GM12878 (cell line): ENCODE results near the gene TRPM3. TPM values are rescaled to one million over a fixed set of nuclear protein-coding genes. Genes with fewer than 3 reads are reported as not detected.

Experiments used
- ATAC-seq: fragments of 200-7000 bp; cut with Tn5 transposase; 3 replicates; pipeline ENCODE4 v1.9.1; 2020; ENCODE audit warnings: mild to moderate bottlenecking, moderate library complexity
- BruUV-seq: library from RNA; stranded (reverse); fragments of 400-500 nt; replicated peaks from 2 replicates; lab custom pipeline; 2021; lab: Mats Ljungman, UMichigan
- CTCF ChIA-PET: fragments of 300-600 bp; sonication (Branson Sonifier 250); formaldehyde crosslinking; extraction: SDS; loops from one replicate; lab custom pipeline; 2021; ENCODE audit warnings: inconsistent platforms; lab: Yijun Ruan, JAX
- POLR2A ChIA-PET: fragments of 350-600 bp; formaldehyde crosslinking; extraction: SDS; loops from one replicate; lab custom pipeline; 2021; ENCODE audit warnings: inconsistent platforms; lab: Charles Lee
- RAD21 ChIA-PET: fragments of 300-600 bp; sonication (Branson Sonifier 250); formaldehyde crosslinking; loops from one replicate; lab custom pipeline; 2023; ENCODE audit warnings: antibody characterized with exemption; ENCODE audit not compliant: unreplicated experiment; lab: Charles Lee
- SMC1A ChIA-PET: fragments of 300-600 bp; sonication (Branson Sonifier 250); formaldehyde crosslinking; loops from one replicate; lab custom pipeline; 2023; ENCODE audit not compliant: unreplicated experiment, uncharacterized antibody; lab: Charles Lee
- DNase-seq: peaks from one replicate; pipeline ENCODE4 v3.0.0-alpha.2; 2011; ENCODE audit warnings: low read depth, low spot score
- FAIRE-seq: peaks from 3 replicates; lab custom pipeline; 2011; peaks lifted over from hg19 to GRCh38; lab: Jason Lieb, UNC
- H2AFZ ChIP-seq: 2 replicates; pipeline ENCODE4 v1.6.0; 2011; ENCODE audit warnings: low read depth, low read length, control low read depth; ENCODE audit not compliant: control insufficient read depth
- H3K27ac ChIP-seq: 2 replicates; pipeline ENCODE4 v1.5.1; 2011; ENCODE audit warnings: control low read depth; ENCODE audit not compliant: control insufficient read depth, insufficient read depth
- H3K27me3 ChIP-seq, 2 experiments: replicated peaks in 1 of 2; 2 replicates each; pipeline versions ENCODE4 v1.6.0 to v1.6.1; 2011; ENCODE audit warnings: low read length in 1 of 2; ENCODE audit not compliant: control insufficient read depth in 2 of 2, insufficient read depth in 2 of 2
- H3K36me3 ChIP-seq, 2 experiments: 2 replicates each; pipeline ENCODE4 v1.5.1; 2011; ENCODE audit warnings: low read length in 1 of 2; ENCODE audit not compliant: control insufficient read depth in 2 of 2, insufficient read depth in 2 of 2
- H3K4me1 ChIP-seq: 2 replicates; pipeline ENCODE4 v1.6.1; 2011; ENCODE audit warnings: mild to moderate bottlenecking, low read length, moderate library complexity, mixed read lengths; ENCODE audit not compliant: control insufficient read depth, insufficient read depth
- H3K4me2 ChIP-seq: 2 replicates; pipeline ENCODE4 v1.6.0; 2011; ENCODE audit warnings: control low read depth; ENCODE audit not compliant: control insufficient read depth, insufficient read depth
- H3K4me3 ChIP-seq: fragments of 200-600 bp; sonication (generic); 2 replicates; pipeline ENCODE4 v1.5.1; 2016
- H3K79me2 ChIP-seq: 2 replicates; pipeline ENCODE4 v1.6.0; 2011; ENCODE audit warnings: low read length; ENCODE audit not compliant: control insufficient read depth, insufficient read depth
- H3K9ac ChIP-seq: 2 replicates; pipeline ENCODE4 v1.8.0; 2011; ENCODE audit warnings: low read length, control low read depth, mixed read lengths; ENCODE audit not compliant: control insufficient read depth, insufficient read depth
- H3K9me3 ChIP-seq: replicated peaks from 3 replicates; pipeline ENCODE4 v1.5.1; 2011; ENCODE audit warnings: mild to moderate bottlenecking, low read length; ENCODE audit not compliant: control insufficient read depth, insufficient read depth
- H4K20me1 ChIP-seq: 2 replicates; pipeline ENCODE4 v1.6.0; 2011; ENCODE audit not compliant: control insufficient read depth, insufficient read depth
- ATF7 ChIP-seq: fragments of 450-650 bp; IDR thresholded peaks from 2 replicates; pipeline ENCODE4 v1.6.1; 2016; ENCODE audit warnings: low read depth, mild to moderate bottlenecking
- DPF2 ChIP-seq: fragments of 450-650 bp; IDR thresholded peaks from 2 replicates; pipeline ENCODE4 v1.6.1; 2017; ENCODE audit warnings: mild to moderate bottlenecking
- ESRRA ChIP-seq: IDR thresholded peaks from 2 replicates; pipeline ENCODE4 v1.6.1; 2012; ENCODE audit warnings: mild to moderate bottlenecking, low read length, improper control_type of control experiment
- KAT2A ChIP-seq: conservative IDR thresholded peaks from 2 replicates; pipeline ENCODE4 v1.6.1; 2011; ENCODE audit warnings: low read depth, low read length; ENCODE audit not compliant: control insufficient read depth
- MTA2 ChIP-seq: fragments of 450-650 bp; IDR thresholded peaks from 2 replicates; pipeline ENCODE4 v1.6.1; 2016; ENCODE audit warnings: low read depth, mild to moderate bottlenecking, moderate library complexity
- RELA ChIP-seq: fragments of 450-650 bp; IDR thresholded peaks from 2 replicates; pipeline ENCODE4 v1.8.0; 2014; ENCODE audit warnings: borderline replicate concordance; ENCODE audit not compliant: partially characterized antibody
- SPI1 ChIP-seq: IDR thresholded peaks from 2 replicates; pipeline ENCODE4 v1.6.1; 2011; ENCODE audit warnings: low read depth, mild to moderate bottlenecking, low read length, moderate library complexity, borderline replicate concordance; ENCODE audit not compliant: insufficient read depth
- ZNF274 ChIP-seq: IDR thresholded peaks from one replicate; pipeline ENCODE4 v1.8.0; 2011; ENCODE audit not compliant: insufficient read length, insufficient read depth
- ZNF384 ChIP-seq: IDR thresholded peaks from 2 replicates; pipeline ENCODE4 v1.6.1; 2012; ENCODE audit warnings: low read depth, mild to moderate bottlenecking, low read length, improper control_type of control experiment, borderline replicate concordance
- WGBS: methylation state at CpG from one replicate; pipeline ENCODE4 v1.1.6; 2016; ENCODE audit warnings: low lambda C conversion rate; ENCODE audit not compliant: insufficient replicate concordance, insufficient coverage; ENCODE audit errors: missing lambda C conversion rate; 5-methylcytosine and 5-hydroxymethylcytosine counted together
- in situ Hi-C: fragments of 300-500 bp; cut with MboI; formaldehyde crosslinking; loops from 9 replicates; pipeline ENCODE4 v1.14.3; 2018; ENCODE audit warnings: mixed read lengths
- intact Hi-C: fragments of 100-400 bp; cut with micrococcal nuclease; formaldehyde crosslinking; loops from one replicate; pipeline ENCODE4 v1.14.2; 2022; ENCODE audit not compliant: unreplicated experiment
- polyA plus RNA-seq, 11 experiments: library from polyadenylated mRNA; depleted of rRNA in 4 of 11; unstranded in 6 of 11; stranded (reverse) in 5 of 11; fragments of >200 nt; fragmentation: Nextera tagmentation in 4 of 11; fragmentation: Illumina TruSeq in 1 of 11; extraction: Ambion mirVana in 4 of 11; extraction: Trizol in 1 of 11; gene quantifications; 1 replicate in 1 of 11; 2 replicates in 10 of 11; pipeline versions ENCODE4 v1.2.1 to v1.2.3, GENCODE V29; 2011 to 2016; ENCODE audit warnings: inconsistent platforms in 2 of 11, missing spikeins in 2 of 11, low read depth in 1 of 11
- total RNA-seq, 4 experiments: library from RNA; depleted of rRNA in 3 of 4; stranded (reverse); fragments of >200 nt in 3 of 4; fragmentation: Illumina TruSeq in 1 of 4; extraction: Trizol in 1 of 4; gene quantifications; 2 replicates each; pipeline versions ENCODE4 v1.2.1 to v1.2.3, GENCODE V29; 2013 to 2021
- TF ChIP-seq, protein P1 (sequence below): IDR thresholded peaks from 2 replicates; pipeline ENCODE4 v1.6.1; 2012; ENCODE audit warnings: low read depth, low read length, improper control_type of control experiment
- TF ChIP-seq, protein P2 (sequence below): fragments of 450-650 bp; IDR thresholded peaks from 2 replicates; pipeline ENCODE4 v1.6.1; 2016; ENCODE audit warnings: mild to moderate bottlenecking
- TF ChIP-seq, protein P3 (sequence below): IDR thresholded peaks from 2 replicates; pipeline ENCODE4 v1.6.1; 2012; ENCODE audit warnings: low read depth, low read length, improper control_type of control experiment

Gene TRPM3
- total and polyA plus RNA-seq, 10 of the 15 experiments (the other 5 are each of a cell fraction or from before 2014, with no cell fraction given), result not detected

DNA sequence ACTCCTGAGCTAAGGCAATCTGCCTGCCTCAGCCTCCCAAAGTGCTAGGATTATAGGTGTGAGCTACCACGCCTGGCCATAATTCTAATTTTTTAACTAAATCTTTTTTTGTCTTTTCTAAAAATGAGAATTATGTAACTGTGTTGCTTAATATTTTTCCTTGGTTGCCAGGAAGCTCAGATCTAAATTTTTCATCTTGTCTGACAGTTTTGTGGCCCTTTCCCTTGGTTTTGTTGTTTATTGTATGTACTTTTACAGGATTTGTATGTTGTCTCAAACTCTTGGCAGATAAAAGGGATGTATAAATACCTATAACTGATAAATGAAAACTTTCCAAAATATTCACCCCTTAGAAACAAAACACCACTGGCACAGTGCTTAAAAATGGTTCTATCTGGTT lies 618.7 kb downstream of the TRPM3 start:
- Histone ChIP-seq H3K4me2 (no peak overlapping the region), H3K4me1 (no peaks in the 10 kb centered on the region), H4K20me1 (no peaks in the 10 kb centered on the region), H3K27me3 (no peaks in the 10 kb centered on the region), H3K4me3 (no peak overlapping the region), H3K36me3 (no peaks in the 10 kb centered on the region)
- BruUV-seq, result no TSS peak
- WGBS, result 0% methylated on average over 1 of the region's 1 CpG
- SMC1A ChIA-PET, result interaction anchor here (0.9 kb wide), 2 partner anchors 75 to 83 kb away, joined by 3 read pairs; no protein-coding TSS in a partner anchor
- POLR2A ChIA-PET, result no interaction called here
- ATAC-seq, result no peak
- no peak for TF ChIP-seq MTA2
- TF ChIP-seq DPF2, result no peak
- TF ChIP-seq ZNF274, result no peak
- TF ChIP-seq ATF7, result no peak
- TF ChIP-seq, protein P1, sequence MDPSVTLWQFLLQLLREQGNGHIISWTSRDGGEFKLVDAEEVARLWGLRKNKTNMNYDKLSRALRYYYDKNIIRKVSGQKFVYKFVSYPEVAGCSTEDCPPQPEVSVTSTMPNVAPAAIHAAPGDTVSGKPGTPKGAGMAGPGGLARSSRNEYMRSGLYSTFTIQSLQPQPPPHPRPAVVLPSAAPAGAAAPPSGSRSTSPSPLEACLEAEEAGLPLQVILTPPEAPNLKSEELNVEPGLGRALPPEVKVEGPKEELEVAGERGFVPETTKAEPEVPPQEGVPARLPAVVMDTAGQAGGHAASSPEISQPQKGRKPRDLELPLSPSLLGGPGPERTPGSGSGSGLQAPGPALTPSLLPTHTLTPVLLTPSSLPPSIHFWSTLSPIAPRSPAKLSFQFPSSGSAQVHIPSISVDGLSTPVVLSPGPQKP, result no peak
- no peak for TF ChIP-seq KAT2A
- TF ChIP-seq, all 136 proteins: peak for 0
- intact Hi-C loops, result no loop called here
- CTCF ChIA-PET, result interaction anchor here (0.9 kb wide), 1 partner anchor 47 kb away, joined by 3 read pairs; no protein-coding TSS in a partner anchor
- RAD21 ChIA-PET, result no interaction called here
- no peak overlapping the region for H2AFZ ChIP-seq
- H3K79me2 ChIP-seq, result no peaks in the 10 kb centered on the region
- in situ Hi-C loops, result no loop called here
- H3K9ac ChIP-seq, result no peak overlapping the region
- FAIRE-seq (no peak), DNase-seq (no peak)
- H3K27ac ChIP-seq, result no peak overlapping the region
- H3K9me3 ChIP-seq, result no peaks in the 10 kb centered on the region

DNA sequence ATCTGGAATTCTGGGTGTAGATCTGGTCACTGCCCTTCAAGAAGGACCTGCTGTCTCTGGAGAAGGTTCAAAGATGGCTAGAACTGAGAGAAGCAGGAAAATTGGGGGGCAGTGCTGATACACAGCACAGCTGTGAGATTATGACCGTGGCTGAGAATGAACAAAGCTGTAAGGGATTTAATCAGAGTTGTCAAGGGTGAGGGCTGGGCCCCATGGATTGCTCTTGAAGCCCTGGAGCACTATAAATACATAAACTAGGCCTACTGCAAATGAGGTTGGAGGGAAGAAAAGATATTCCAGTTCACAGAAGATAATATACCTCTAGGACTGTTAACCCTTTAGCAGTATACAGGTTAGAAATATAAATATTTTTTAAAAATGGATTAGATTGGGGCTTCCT lies 620.6 kb downstream of the TRPM3 start:
- H3K9ac ChIP-seq, result no peak overlapping the region
- DNase-seq, result no peak
- BruUV-seq, result no TSS peak
- no peak for FAIRE-seq
- ChIA-PET CTCF (interaction anchor here (0.7 to 1.5 kb wide), 4 partner anchors 14 to 102 kb away, joined by 3 to 5 read pairs (median 4); no protein-coding TSS in a partner anchor), SMC1A (interaction anchor here (0.9 to 1.2 kb wide), 2 partner anchors 19 to 99 kb away, joined by 3 read pairs; no protein-coding TSS in a partner anchor), RAD21 (interaction anchor here (1.3 kb wide), 1 partner anchor 102 kb away, joined by 3 read pairs; no protein-coding TSS in a partner anchor), POLR2A (no interaction called here)
- no peak overlapping the region for H2AFZ ChIP-seq
- in situ Hi-C loops, result no loop called here
- no peak for ATAC-seq
- no peaks in the 10 kb centered on the region for H3K36me3 ChIP-seq
- H3K79me2 ChIP-seq, result no peaks in the 10 kb centered on the region
- no peaks in the 10 kb centered on the region for H3K27me3 ChIP-seq
- no peak overlapping the region for H3K4me2 ChIP-seq
- no peak overlapping the region for H3K4me3 ChIP-seq
- H4K20me1 ChIP-seq, result no peaks in the 10 kb centered on the region
- H3K27ac ChIP-seq, result no peak overlapping the region
- WGBS, result 0% methylated on average over 1 of the region's 1 CpG
- H3K9me3 ChIP-seq, result no peaks in the 10 kb centered on the region
- H3K4me1 ChIP-seq, result no peaks in the 10 kb centered on the region
- intact Hi-C loops, result no loop called here
- TF ChIP-seq, protein P2, sequence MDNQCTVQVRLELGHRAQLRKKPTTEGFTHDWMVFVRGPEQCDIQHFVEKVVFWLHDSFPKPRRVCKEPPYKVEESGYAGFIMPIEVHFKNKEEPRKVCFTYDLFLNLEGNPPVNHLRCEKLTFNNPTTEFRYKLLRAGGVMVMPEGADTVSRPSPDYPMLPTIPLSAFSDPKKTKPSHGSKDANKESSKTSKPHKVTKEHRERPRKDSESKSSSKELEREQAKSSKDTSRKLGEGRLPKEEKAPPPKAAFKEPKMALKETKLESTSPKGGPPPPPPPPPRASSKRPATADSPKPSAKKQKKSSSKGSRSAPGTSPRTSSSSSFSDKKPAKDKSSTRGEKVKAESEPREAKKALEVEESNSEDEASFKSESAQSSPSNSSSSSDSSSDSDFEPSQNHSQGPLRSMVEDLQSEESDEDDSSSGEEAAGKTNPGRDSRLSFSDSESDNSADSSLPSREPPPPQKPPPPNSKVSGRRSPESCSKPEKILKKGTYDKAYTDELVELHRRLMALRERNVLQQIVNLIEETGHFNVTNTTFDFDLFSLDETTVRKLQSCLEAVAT, result no peak
- no peak for TF ChIP-seq SPI1
- TF ChIP-seq RELA, result no peak
- TF ChIP-seq, protein P3, sequence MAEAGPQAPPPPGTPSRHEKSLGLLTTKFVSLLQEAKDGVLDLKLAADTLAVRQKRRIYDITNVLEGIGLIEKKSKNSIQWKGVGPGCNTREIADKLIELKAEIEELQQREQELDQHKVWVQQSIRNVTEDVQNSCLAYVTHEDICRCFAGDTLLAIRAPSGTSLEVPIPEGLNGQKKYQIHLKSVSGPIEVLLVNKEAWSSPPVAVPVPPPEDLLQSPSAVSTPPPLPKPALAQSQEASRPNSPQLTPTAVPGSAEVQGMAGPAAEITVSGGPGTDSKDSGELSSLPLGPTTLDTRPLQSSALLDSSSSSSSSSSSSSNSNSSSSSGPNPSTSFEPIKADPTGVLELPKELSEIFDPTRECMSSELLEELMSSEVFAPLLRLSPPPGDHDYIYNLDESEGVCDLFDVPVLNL, result no peak
- no peak for TF ChIP-seq ESRRA
- TF ChIP-seq, protein P1, result no peak
- TF ChIP-seq ZNF384, result no peak
